WI38 (cell line): ENCODE measurements around the gene CBFA2T3.
"Not testable (repeated sequence)": the region's sequence is repeated elsewhere in the genome, so short reads cannot be mapped to it uniquely, and the experiment has no call there.

Experiments used
- H3K4me3 ChIP-seq: 2 replicates; pipeline ENCODE4 v1.5.1; 2011; ENCODE audit warnings: low read depth, mild to moderate bottlenecking, control low read depth, low read length
- CTCF ChIP-seq: IDR thresholded peaks from 2 replicates; pipeline ENCODE4 v1.5.1; 2012; ENCODE audit warnings: low read depth, mild to moderate bottlenecking, control low read depth, low read length

CBFA2T3 gene

DNA sequence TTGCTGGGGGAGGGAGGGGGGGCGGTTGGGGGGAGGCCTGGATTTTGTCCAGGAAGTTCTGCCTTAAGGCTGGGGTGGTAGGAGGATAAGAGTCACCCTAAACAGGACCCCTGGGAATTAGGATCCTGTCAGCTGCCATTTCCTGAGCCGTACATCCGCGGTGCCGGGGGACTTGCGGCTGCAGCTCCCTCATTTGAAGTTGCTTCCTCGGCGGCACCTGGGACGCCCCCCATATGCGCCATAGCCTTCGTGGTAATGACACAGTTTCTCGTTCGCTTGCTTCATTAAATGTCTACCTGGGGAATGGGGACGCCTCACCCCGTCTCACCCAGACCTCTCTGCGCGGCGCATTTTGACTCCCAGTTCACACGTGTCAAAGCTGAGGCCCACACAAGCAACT lies 55.4 kb downstream of the CBFA2T3 start:
- TF ChIP-seq CTCF, result no peak
- H3K4me3 ChIP-seq, result no peak overlapping the region

DNA sequence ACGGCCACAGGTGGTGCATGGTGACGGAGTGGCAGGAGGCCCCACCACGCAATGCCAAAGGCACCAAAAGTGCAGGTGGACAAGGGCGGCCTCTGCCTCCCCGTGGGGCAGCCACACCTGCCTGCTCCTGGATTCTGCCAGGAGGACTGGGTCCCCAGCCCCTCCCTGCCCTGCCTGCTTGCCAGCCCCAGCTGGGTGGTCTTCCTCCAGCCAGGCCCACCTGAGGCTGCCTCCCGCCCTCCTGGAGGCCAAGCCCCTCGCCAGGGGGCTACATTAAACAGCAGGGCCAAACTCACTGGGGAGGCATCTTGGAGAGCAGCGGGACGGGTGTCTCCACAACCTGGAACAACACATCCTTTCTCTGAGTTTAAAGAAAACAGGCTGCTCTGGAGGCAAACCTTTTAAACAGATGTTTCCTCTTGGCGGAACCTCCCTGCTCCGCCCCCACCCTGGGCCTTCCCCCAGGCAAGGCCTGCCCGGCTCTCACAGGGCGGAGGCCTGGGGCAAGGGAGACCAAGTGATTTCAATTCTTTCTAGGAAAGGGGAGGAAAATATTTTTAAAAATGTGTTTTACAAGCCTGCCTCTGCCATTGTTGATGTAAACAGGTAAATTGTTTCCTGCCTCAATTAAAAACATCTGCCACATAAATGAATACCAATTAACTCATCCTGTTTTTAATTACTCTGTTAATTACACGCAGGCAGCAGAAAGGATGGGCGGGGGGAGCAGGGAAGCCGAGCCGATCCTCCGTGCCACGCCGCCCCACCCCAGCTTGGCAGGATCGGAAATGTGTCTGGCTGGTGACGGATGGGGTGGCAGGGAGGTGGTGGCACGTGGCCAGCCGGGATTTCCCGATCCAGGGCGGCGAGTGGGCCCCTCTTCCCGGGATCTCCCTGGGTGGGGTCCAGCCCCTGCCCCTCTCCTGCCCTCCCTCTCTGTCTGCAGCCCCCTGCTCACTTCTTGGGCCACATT lies 56.1 kb downstream of the CBFA2T3 start:
- H3K4me3 ChIP-seq, result no peak overlapping the region

GRCh38 chr16:88919936-88920335 lies 57.1 kb downstream of the CBFA2T3 start:
- no peak overlapping the region for H3K4me3 ChIP-seq
- TF ChIP-seq CTCF, result no peak

More for the DNA sequence above, 56.1 kb downstream of the CBFA2T3 start:
- TF ChIP-seq CTCF, result no peak

DNA sequence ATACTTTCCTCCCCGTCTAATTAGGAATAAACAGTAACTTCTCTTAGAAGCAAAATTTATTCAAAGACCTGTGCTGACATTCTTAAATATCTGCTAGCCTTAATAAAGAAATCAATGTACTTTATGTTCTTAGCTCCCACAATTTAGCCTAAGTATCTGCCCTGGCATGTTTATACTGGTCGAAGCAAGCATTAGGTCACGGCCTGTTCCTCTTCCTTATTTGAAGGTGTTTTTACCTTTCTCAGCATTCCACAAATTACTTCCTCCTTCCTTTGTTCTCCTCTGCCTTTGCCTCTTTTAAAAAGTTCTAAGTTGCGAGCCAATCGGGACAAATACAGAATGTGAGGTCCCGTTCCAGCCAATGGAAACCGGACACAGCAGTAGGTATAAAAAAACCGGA lies 58.1 kb downstream of the CBFA2T3 start:
- H3K4me3 ChIP-seq, result not testable (repeated sequence)

DNA sequence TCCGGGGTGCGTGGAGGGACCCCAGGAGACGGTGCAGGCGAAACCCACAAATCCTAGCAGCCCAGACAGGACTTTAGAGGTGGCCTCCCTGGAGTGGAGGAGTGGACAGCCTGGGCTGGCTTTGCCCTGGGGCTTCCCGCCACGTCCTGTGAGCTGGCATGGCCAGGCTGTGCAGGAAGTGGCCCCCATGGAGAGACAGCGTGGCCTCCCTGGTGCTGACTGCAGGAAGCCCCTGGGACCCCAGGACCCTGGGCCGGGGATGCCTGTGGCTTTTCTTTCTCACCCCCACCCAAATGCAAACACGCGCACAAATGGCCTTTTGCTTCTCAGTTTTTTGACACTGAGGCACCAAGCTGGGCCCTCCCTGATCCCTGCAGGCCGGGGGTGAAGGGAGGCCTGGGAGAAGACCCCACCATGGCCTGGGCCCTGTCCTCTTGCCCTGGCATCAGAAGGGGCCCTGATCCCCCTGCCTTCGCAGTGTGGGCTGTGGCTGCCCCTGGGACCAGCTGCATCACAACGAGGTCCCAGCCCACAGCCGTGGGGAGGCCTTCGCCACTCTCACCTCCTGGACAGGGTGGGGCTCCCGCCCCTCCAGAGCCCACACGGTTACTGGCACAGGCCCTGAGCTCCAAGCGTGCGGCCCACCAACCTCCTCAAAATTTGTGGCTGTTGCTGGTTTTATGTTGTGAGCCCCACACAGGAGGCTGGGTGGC lies 58.9 kb downstream of the CBFA2T3 start:
- no peak for TF ChIP-seq CTCF
- no peak overlapping the region for H3K4me3 ChIP-seq

GRCh38 chr16:88917146-88917914 lies 59.7 kb downstream of the CBFA2T3 start:
- H3K4me3 ChIP-seq, result no peak overlapping the region
- no peak for TF ChIP-seq CTCF

DNA sequence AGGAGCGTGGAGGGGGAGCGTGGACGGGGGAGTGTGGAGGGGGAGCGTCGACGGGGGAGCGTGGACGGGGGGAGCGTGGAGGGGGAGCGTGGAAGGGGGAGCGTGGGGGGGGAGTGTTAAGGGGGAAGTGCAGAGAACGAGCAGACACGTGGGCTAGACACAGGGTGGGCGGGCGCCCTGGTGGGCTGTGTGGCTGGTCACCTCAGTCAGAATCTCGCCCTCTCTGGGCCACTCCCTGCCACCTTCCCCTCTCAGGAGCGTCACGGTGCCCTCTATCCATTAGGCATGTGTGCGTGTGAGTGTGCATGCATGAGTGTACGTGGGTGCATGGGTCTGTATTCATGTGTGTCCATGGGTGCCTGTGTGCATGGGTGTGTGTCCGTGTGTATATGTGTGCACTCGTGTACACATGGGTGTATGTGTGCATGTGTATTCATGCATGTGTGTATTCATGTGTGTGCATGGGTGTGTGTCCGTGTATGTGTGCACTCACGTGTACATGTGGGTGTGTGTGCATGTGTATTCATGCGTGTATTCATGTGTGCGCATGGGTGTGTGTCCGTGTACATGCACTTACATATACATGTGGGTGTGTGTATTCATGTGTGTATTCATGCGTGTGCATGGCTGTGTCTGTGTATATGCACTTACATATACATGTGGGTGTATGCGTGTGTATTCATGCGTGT lies 61.2 kb downstream of the CBFA2T3 start:
- no peak overlapping the region for H3K4me3 ChIP-seq
- no peak for TF ChIP-seq CTCF
